Activated CD4-positive, alpha-beta memory T cell treated with anti-CD3 and anti-CD28 coated beads for 36 hours (primary cell): ENCODE results near the gene MYNN. TPM values are rescaled to one million over a fixed set of nuclear protein-coding genes. Genes with fewer than 3 reads are reported as not detected.
"Not testable (repeated sequence)": the region's sequence is repeated elsewhere in the genome, so short reads cannot be mapped to it uniquely, and the experiment has no call there.

ENCODE experiments used
- CTCF ChIA-PET: fragments of 350-600 bp; sonication (Branson Sonifier 250); formaldehyde crosslinking; loops from one replicate; lab custom pipeline; 2021; ENCODE audit warnings: antibody characterized with exemption, inconsistent platforms; lab: Charles Lee
- POLR2A ChIA-PET: fragments of 350-600 bp; sonication (Branson Sonifier 250); formaldehyde crosslinking; loops from one replicate; lab custom pipeline; 2021; ENCODE audit warnings: antibody characterized with exemption; lab: Charles Lee
- DNase-seq: peaks from one replicate; pipeline ENCODE4 v3.0.0-alpha.2; 2020
- H3K27ac Mint-ChIP-seq: one replicate; pipeline ENCODE4 v1.8.0; 2021; ENCODE audit warnings: mixed read lengths
- H3K27me3 Mint-ChIP-seq: one replicate; pipeline ENCODE4 v1.8.0; 2021; ENCODE audit warnings: mixed read lengths
- H3K36me3 Mint-ChIP-seq: one replicate; pipeline ENCODE4 v1.8.0; 2021; ENCODE audit warnings: mixed read lengths
- H3K4me1 Mint-ChIP-seq: one replicate; pipeline ENCODE4 v1.8.0; 2021; ENCODE audit warnings: low read depth, mixed read lengths
- H3K4me3 Mint-ChIP-seq: one replicate; pipeline ENCODE4 v1.8.0; 2021; ENCODE audit warnings: mild to moderate bottlenecking, mixed read lengths
- H3K9me3 Mint-ChIP-seq: one replicate; pipeline ENCODE4 v1.8.0; 2021; ENCODE audit warnings: mixed read lengths
- intact Hi-C: fragments of 100-400 bp; cut with micrococcal nuclease; formaldehyde crosslinking; loops from one replicate; pipeline ENCODE4 v1.15.1; 2023
- total RNA-seq, 2 experiments: library from RNA; stranded (reverse); gene quantifications; one replicate each; pipeline ENCODE4 v1.2.3, GENCODE V29; 2021

MYNN gene
- 10 to 100 TPM; 12.8 to 14.0 TPM for total RNA-seq

GRCh38 chr3:169772897-169773816 is at the start of gene MYNN:
MYNN (plus strand) TSS chr3:169773396; CDS start chr3:169774296, 900 bp downstream.
- POLR2A ChIA-PET, result interaction anchor here (0.6 to 3.5 kb wide), 9 partner anchors 9 to 408 kb away, joined by 3 to 34 read pairs (median 3); partner anchors contain the start of genes LRRC34, LRRIQ4, PHC3 and SEC62
- Mint-ChIP-seq H3K36me3 (peaks cover 25% of the 10 kb centered on the region), H3K27me3 (no peaks in the 10 kb centered on the region), H3K27ac (peak within 1 kb of the TSS; percentile 97), H3K4me1 (peaks cover 39% of the 10 kb centered on the region), H3K4me3 (peak within 1 kb of the TSS; percentile 96), H3K9me3 (no peaks in the 10 kb centered on the region)
- CTCF ChIA-PET, result interaction anchor here (1.1 to 2.1 kb wide), 3 partner anchors 11 to 196 kb away, joined by 3 to 22 read pairs (median 5); partner anchors contain the start of gene SEC62
- intact Hi-C loops, result loop anchor here (1.0 to 2.0 kb wide), 10 partner anchors 8 to 1688 kb away; partner anchors contain the start of genes EIF5A2, PHC3, PRKCI and SEC62
- DNase-seq, result peak; percentile 95

- CTCF ChIA-PET, intact Hi-C loops, DNase-seq, H3K27ac Mint-ChIP-seq, H3K4me1 Mint-ChIP-seq, H3K4me3 Mint-ChIP-seq, POLR2A ChIA-PET, H3K36me3 Mint-ChIP-seq: not testable (repeated sequence)
- Mint-ChIP-seq H3K9me3 (peaks cover 33% of the 10 kb centered on the region), H3K27me3 (peaks cover 37% of the 10 kb centered on the region)
Observed at GRCh38 chr3:169731857-169732256, 41.3 kb upstream of the MYNN start.

DNA sequence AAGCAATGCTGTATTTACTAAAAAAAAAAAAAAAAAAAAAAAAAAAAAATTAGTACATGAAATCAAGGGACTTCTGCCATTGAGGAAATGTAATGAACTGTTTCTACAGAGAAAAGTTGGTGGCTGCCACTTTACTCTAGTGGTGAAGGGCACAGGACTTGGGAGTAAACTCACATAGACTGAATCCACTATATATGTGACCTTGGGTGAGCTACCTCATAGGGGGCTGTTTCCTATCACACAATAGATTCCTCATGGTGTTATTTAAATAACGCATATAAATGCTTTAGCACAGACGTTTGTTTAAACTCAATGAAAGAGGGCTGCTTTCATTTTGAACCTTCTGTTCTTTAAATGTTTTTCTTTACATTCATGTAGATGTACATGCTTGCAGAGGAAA is 34.1 kb upstream of the MYNN start:
- H3K4me1 Mint-ChIP-seq, result no peaks in the 10 kb centered on the region
- H3K4me3 Mint-ChIP-seq, result no peak overlapping the region
- intact Hi-C loops, result no loop called here
- peaks cover 2% of the 10 kb centered on the region for H3K36me3 Mint-ChIP-seq
- peaks cover 25% of the 10 kb centered on the region for H3K9me3 Mint-ChIP-seq
- H3K27ac Mint-ChIP-seq, result no peak overlapping the region
- ChIA-PET POLR2A (no interaction called here), CTCF (no interaction called here)
- DNase-seq, result no peak
- peaks cover 6% of the 10 kb centered on the region for H3K27me3 Mint-ChIP-seq

- no peak for DNase-seq
- Mint-ChIP-seq H3K9me3 (no peaks in the 10 kb centered on the region), H3K4me1 (peaks cover 11% of the 10 kb centered on the region), H3K27ac (no peak overlapping the region), H3K36me3 (no peaks in the 10 kb centered on the region), H3K27me3 (peaks cover 19% of the 10 kb centered on the region), H3K4me3 (no peak overlapping the region)
- ChIA-PET CTCF (interaction anchor here (0.6 to 1.9 kb wide), 8 partner anchors 18 to 880 kb away, joined by 3 to 9 read pairs (median 3); no protein-coding TSS in a partner anchor), POLR2A (no interaction called here)
- intact Hi-C loops, result loop anchor here (2.0 to 10.0 kb wide), 3 partner anchors 180 to 596 kb away; no protein-coding TSS in a partner anchor
Observed at GRCh38 chr3:169744366-169745054, 28.7 kb upstream of the MYNN start.

DNA sequence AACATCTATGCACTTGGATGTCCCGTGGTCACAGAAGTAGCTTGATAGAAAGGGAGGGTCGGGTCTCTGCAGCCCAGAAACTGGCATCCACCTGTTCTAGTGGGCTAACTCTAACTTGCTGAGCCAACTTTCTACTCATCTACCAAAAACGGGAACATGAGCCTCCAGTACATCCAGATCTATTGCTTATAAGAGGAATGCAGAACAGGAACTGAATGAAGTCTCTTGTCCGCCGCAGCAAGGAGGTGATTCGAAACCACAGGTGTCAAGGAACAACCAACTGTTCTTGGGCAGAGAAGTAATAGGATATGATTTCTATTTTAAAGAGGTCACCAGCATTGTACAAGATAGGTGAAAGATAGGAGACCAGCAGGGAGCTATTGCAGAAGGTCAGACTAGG is 26.3 kb upstream of the MYNN start:
- POLR2A ChIA-PET, result no interaction called here

GRCh38 chr3:169748670-169749069 is 24.5 kb upstream of the MYNN start:
- ChIA-PET POLR2A (no interaction called here), CTCF (no interaction called here)
- no peak overlapping the region for H3K4me3 Mint-ChIP-seq
- intact Hi-C loops, result loop anchor here (10.0 kb wide), 1 partner anchor 184 kb away; no protein-coding TSS in a partner anchor
- H3K4me1 Mint-ChIP-seq, result peaks cover 11% of the 10 kb centered on the region
- H3K27ac Mint-ChIP-seq, result no peak overlapping the region
- peaks cover 20% of the 10 kb centered on the region for H3K27me3 Mint-ChIP-seq
- H3K36me3 Mint-ChIP-seq, result no peaks in the 10 kb centered on the region
- H3K9me3 Mint-ChIP-seq, result no peaks in the 10 kb centered on the region
- no peak for DNase-seq

More for the DNA sequence above, 26.3 kb upstream of the MYNN start:
- H3K9me3 Mint-ChIP-seq, result no peaks in the 10 kb centered on the region
- H3K4me1 Mint-ChIP-seq, result peaks cover 11% of the 10 kb centered on the region
- intact Hi-C loops, result loop anchor here (2.0 to 10.0 kb wide), 2 partner anchors 82 to 182 kb away; no protein-coding TSS in a partner anchor
- H3K36me3 Mint-ChIP-seq, result no peaks in the 10 kb centered on the region
- DNase-seq, result no peak
- H3K27me3 Mint-ChIP-seq, result peaks cover 20% of the 10 kb centered on the region
- H3K27ac Mint-ChIP-seq, result no peak overlapping the region
- CTCF ChIA-PET, result no interaction called here
- no peak overlapping the region for H3K4me3 Mint-ChIP-seq

- no peak for DNase-seq
- Mint-ChIP-seq H3K4me3 (no peak overlapping the region), H3K36me3 (no peaks in the 10 kb centered on the region), H3K27me3 (peaks cover 20% of the 10 kb centered on the region), H3K27ac (no peak overlapping the region), H3K9me3 (no peaks in the 10 kb centered on the region), H3K4me1 (peaks cover 7% of the 10 kb centered on the region)
- intact Hi-C loops, result no loop called here
- ChIA-PET CTCF (no interaction called here), POLR2A (no interaction called here)
Observed at GRCh38 chr3:169750665-169751064, 22.5 kb upstream of the MYNN start.

DNA sequence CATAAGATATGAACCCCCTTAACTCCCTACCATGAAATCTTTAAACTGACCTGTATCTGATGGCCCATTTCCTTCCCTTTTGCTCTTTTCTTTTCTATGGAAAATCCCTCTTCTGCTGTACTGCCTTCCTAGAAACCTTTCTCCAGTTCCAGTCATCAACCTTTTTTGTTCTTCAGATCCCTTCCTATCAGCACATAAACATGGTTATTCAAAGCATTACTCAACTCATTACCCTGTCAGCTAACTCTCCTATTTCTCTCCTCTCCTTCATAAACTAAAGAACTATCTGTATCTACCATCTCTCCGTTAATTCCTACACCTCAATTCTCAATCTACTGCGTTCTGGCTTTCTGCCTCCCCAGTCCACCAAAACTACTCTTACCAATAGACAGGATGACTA is 21.3 kb upstream of the MYNN start:
- POLR2A ChIA-PET, result no interaction called here
- H3K27ac Mint-ChIP-seq, result no peak overlapping the region
- DNase-seq, result no peak
- no peaks in the 10 kb centered on the region for H3K9me3 Mint-ChIP-seq
- peaks cover 13% of the 10 kb centered on the region for H3K27me3 Mint-ChIP-seq
- intact Hi-C loops, result no loop called here
- H3K4me3 Mint-ChIP-seq, result no peak overlapping the region
- H3K4me1 Mint-ChIP-seq, result peaks cover 9% of the 10 kb centered on the region
- no peaks in the 10 kb centered on the region for H3K36me3 Mint-ChIP-seq
- CTCF ChIA-PET, result no interaction called here

GRCh38 chr3:169754711-169755110 is 18.5 kb upstream of the MYNN start:
- H3K27ac Mint-ChIP-seq, result no peak overlapping the region
- intact Hi-C loops, result no loop called here
- peaks cover 2% of the 10 kb centered on the region for H3K27me3 Mint-ChIP-seq
- no peaks in the 10 kb centered on the region for H3K9me3 Mint-ChIP-seq
- H3K36me3 Mint-ChIP-seq, result no peaks in the 10 kb centered on the region
- H3K4me3 Mint-ChIP-seq, result no peak overlapping the region
- DNase-seq, result no peak
- peaks cover 16% of the 10 kb centered on the region for H3K4me1 Mint-ChIP-seq
- ChIA-PET CTCF (no interaction called here), POLR2A (no interaction called here)

GRCh38 chr3:169755488-169755887 is 17.7 kb upstream of the MYNN start:
- H3K27ac Mint-ChIP-seq, result no peak overlapping the region
- CTCF ChIA-PET, result no interaction called here
- POLR2A ChIA-PET, result no interaction called here
- H3K4me1 Mint-ChIP-seq, result peaks cover 16% of the 10 kb centered on the region
- no peak overlapping the region for H3K4me3 Mint-ChIP-seq
- no peaks in the 10 kb centered on the region for H3K36me3 Mint-ChIP-seq
- H3K27me3 Mint-ChIP-seq, result peaks cover 2% of the 10 kb centered on the region
- intact Hi-C loops, result no loop called here
- DNase-seq, result no peak
- H3K9me3 Mint-ChIP-seq, result no peaks in the 10 kb centered on the region

DNA sequence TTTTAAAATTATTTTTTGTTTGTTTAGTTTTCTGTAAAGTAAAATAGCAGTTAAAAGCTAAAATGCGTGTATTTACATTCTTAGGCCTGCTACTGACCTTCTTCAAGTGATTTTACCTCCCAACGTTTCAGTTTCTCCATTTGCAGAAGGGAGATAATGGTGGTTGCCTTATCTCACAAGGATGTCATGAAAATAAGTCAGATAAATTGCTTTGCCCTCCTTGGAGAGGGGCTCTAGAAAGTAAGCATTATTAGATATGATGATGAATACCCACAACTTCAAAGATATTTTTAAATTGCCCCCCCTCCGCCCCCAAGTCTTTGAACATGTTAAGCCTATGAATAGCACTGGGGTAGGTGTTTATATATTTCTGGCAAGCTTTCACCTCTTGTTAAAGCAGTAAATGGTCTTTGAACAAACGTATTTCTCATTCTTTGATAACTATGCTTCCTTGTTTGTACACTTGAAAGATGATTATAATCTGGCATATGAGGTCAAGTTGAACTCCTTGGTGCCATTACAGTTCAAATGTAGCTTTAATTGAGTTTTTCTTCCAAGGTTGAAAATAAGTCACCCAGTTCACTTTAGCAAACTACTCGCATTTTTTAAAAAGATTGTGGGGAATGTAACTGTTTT is 14.7 kb upstream of the MYNN start:
- peaks cover 2% of the 10 kb centered on the region for H3K9me3 Mint-ChIP-seq
- peaks cover 22% of the 10 kb centered on the region for H3K4me1 Mint-ChIP-seq
- H3K27me3 Mint-ChIP-seq, result no peaks in the 10 kb centered on the region
- no peak for DNase-seq
- ChIA-PET CTCF (interaction anchor here (0.9 kb wide), 1 partner anchor 13 kb away, joined by 3 read pairs; no protein-coding TSS in a partner anchor), POLR2A (no interaction called here)
- no peaks in the 10 kb centered on the region for H3K36me3 Mint-ChIP-seq
- intact Hi-C loops, result loop anchor here (2.0 kb wide), 1 partner anchor 14 kb away; the partner anchor contains the start of gene MYNN
- no peak overlapping the region for H3K4me3 Mint-ChIP-seq
- H3K27ac Mint-ChIP-seq, result peak overlapping the region; percentile 42
